OCI-LY7 (cell line): ENCODE results near the gene STIM2. TPM values are rescaled to one million over a fixed set of nuclear protein-coding genes. Genes with fewer than 3 reads are reported as not detected.

ENCODE experiments used
- BruUV-seq: library from RNA; stranded (reverse); fragments of 400-500 nt; replicated peaks from 2 replicates; lab custom pipeline; 2021; lab: Mats Ljungman, UMichigan
- CTCF ChIA-PET: fragments of 300-600 bp; sonication (Branson Sonifier 250); formaldehyde crosslinking; loops from one replicate; lab custom pipeline; 2022; ENCODE audit warnings: antibody characterized with exemption; ENCODE audit not compliant: unreplicated experiment; lab: Charles Lee
- POLR2A ChIA-PET: fragments of 300-600 bp; sonication (Branson Sonifier 250); formaldehyde crosslinking; loops from one replicate; lab custom pipeline; 2022; ENCODE audit warnings: antibody characterized with exemption; lab: Charles Lee
- DNase-seq: peaks from one replicate; pipeline ENCODE4 v3.0.0-alpha.2; 2015; ENCODE audit warnings: low spot score
- H2AFZ ChIP-seq: fragments of 200-600 bp; sonication (generic), shearing (Covaris generic); 2 replicates; pipeline ENCODE4 v1.6.1; 2014; ENCODE audit warnings: mild to moderate bottlenecking, antibody characterized with exemption, low read length, moderate library complexity
- H3K27ac ChIP-seq: fragments of 200-600 bp; sonication (generic); 2 replicates; pipeline ENCODE4 v1.5.1; 2014; ENCODE audit warnings: mixed run types, low read depth, mild to moderate bottlenecking, moderate library complexity, low read length, inconsistent platforms; ENCODE audit not compliant: poor library complexity, severe bottlenecking
- H3K36me3 ChIP-seq: fragments of 200-600 bp; sonication (generic); 2 replicates; pipeline ENCODE4 v1.6.1; 2014; ENCODE audit warnings: mild to moderate bottlenecking, antibody characterized with exemption, low read length, moderate library complexity, mixed read lengths; ENCODE audit not compliant: insufficient read depth
- H3K4me1 ChIP-seq: fragments of 200-600 bp; sonication (generic); 2 replicates; pipeline ENCODE4 v1.5.1; 2014; ENCODE audit warnings: mild to moderate bottlenecking, low read length; ENCODE audit not compliant: insufficient read depth, poor library complexity, severe bottlenecking
- H3K4me2 ChIP-seq: fragments of 200-600 bp; sonication (generic); 2 replicates; pipeline ENCODE4 v1.6.1; 2014; ENCODE audit warnings: mild to moderate bottlenecking, low read length
- H3K4me3 ChIP-seq: fragments of 200-600 bp; sonication (generic); 2 replicates; pipeline ENCODE4 v1.5.1; 2014; ENCODE audit warnings: mild to moderate bottlenecking, low read depth, low read length; ENCODE audit not compliant: poor library complexity, severe bottlenecking
- H3K79me2 ChIP-seq: fragments of 200-600 bp; sonication (generic); 2 replicates; pipeline ENCODE4 v1.6.1; 2016; ENCODE audit warnings: low read depth, mild to moderate bottlenecking, low read length, moderate library complexity, mixed read lengths; ENCODE audit not compliant: insufficient read depth
- H3K9me2 ChIP-seq: fragments of 200-600 bp; sonication (generic); 2 replicates; pipeline ENCODE4 v1.6.1; 2016; ENCODE audit warnings: mild to moderate bottlenecking, low read length, mixed read lengths; ENCODE audit not compliant: insufficient read depth
- H3K9me3 ChIP-seq: fragments of 200-600 bp; sonication (generic); 2 replicates; pipeline ENCODE4 v1.6.1; 2014; ENCODE audit warnings: mild to moderate bottlenecking, mixed run types, low read length, mixed read lengths
- H4K20me1 ChIP-seq: fragments of 200-600 bp; sonication (generic); 2 replicates; pipeline ENCODE4 v1.6.1; 2014; ENCODE audit warnings: mild to moderate bottlenecking, antibody characterized with exemption, low read length, moderate library complexity, mixed read lengths; ENCODE audit not compliant: insufficient read depth
- CTCF ChIP-seq: fragments of 200-600 bp; sonication (generic); conservative IDR thresholded peaks from 2 replicates; pipeline ENCODE4 v1.5.1; 2014; ENCODE audit warnings: mild to moderate bottlenecking, antibody characterized with exemption, low read length, moderate library complexity, mixed read lengths
- EZH2phosphoT487 ChIP-seq: fragments of 200-600 bp; sonication (generic); IDR thresholded peaks from 2 replicates; pipeline ENCODE4 v1.6.1; 2018; ENCODE audit warnings: low read depth, borderline replicate concordance, mild to moderate bottlenecking, mixed run types, antibody characterized with exemption, low read length, moderate library complexity, mixed read lengths
- intact Hi-C: fragments of 100-400 bp; cut with micrococcal nuclease; formaldehyde crosslinking; loops from one replicate; pipeline ENCODE4 v1.10.0; 2022; ENCODE audit not compliant: unreplicated experiment
- total RNA-seq, 2 experiments: library from RNA; depleted of rRNA in 1 of 2; stranded (reverse); fragments of >200 nt in 1 of 2; shearing (Covaris generic) in 1 of 2; gene quantifications; 2 replicates each; pipeline ENCODE4 v1.2.3, GENCODE V29; 2014 to 2022

The STIM2 gene
- total RNA-seq, 2 experiments from 2014 or later, result 108 to 309 TPM

GRCh38 chr4:26992657-26993361 lies 132.2 kb downstream of the STIM2 start:
- BruUV-seq, result no TSS peak
- POLR2A ChIA-PET, result interaction anchor here (0.8 to 6.4 kb wide), 17 partner anchors 7 to 1127 kb away, joined by 3 to 112 read pairs (median 5); partner anchors contain the start of gene STIM2
- intact Hi-C loops, result loop anchor here (1.0 to 5.0 kb wide), 4 partner anchors 8 to 1126 kb away; no protein-coding TSS in a partner anchor
- no peak overlapping the region for H2AFZ ChIP-seq
- H3K4me2 ChIP-seq, result peak overlapping the region; percentile 71
- DNase-seq, result peak; percentile 89
- no peaks in the 10 kb centered on the region for H3K9me2 ChIP-seq
- no peak for TF ChIP-seq CTCF
- no peak for TF ChIP-seq EZH2phosphoT487
- CTCF ChIA-PET, result interaction anchor here (0.6 to 1.5 kb wide), 2 partner anchors 11 to 14 kb away, joined by 3 read pairs; no protein-coding TSS in a partner anchor
- peaks cover 21% of the 10 kb centered on the region; the same call in 1 of the 2 replicates for H3K9me3 ChIP-seq
- H3K79me2 ChIP-seq, result peaks cover 82% of the 10 kb centered on the region
- peaks cover 67% of the 10 kb centered on the region for H3K36me3 ChIP-seq
- no peaks in the 10 kb centered on the region for H4K20me1 ChIP-seq
- peaks cover 59% of the 10 kb centered on the region for H3K4me1 ChIP-seq
- H3K4me3 ChIP-seq, result peak overlapping the region; percentile 49
- H3K27ac ChIP-seq, result peak overlapping the region; percentile 89

GRCh38 chr4:26993539-26993938 lies 132.9 kb downstream of the STIM2 start:
- peaks cover 81% of the 10 kb centered on the region for H3K79me2 ChIP-seq
- peaks cover 59% of the 10 kb centered on the region for H3K4me1 ChIP-seq
- no peak for TF ChIP-seq CTCF
- no peak for TF ChIP-seq EZH2phosphoT487
- H3K4me2 ChIP-seq, result peak overlapping the region; percentile 71
- H3K27ac ChIP-seq, result peak overlapping the region; percentile 89
- H4K20me1 ChIP-seq, result no peaks in the 10 kb centered on the region
- peaks cover 21% of the 10 kb centered on the region; the same call in 1 of the 2 replicates for H3K9me3 ChIP-seq
- POLR2A ChIA-PET, result interaction anchor here (0.6 to 6.4 kb wide), 15 partner anchors 8 to 1128 kb away, joined by 3 to 112 read pairs (median 4); partner anchors contain the start of gene STIM2
- H3K4me3 ChIP-seq, result peak overlapping the region; percentile 49
- H2AFZ ChIP-seq, result no peak overlapping the region
- peaks cover 64% of the 10 kb centered on the region for H3K36me3 ChIP-seq
- H3K9me2 ChIP-seq, result no peaks in the 10 kb centered on the region
- CTCF ChIA-PET, result interaction anchor here (1.0 to 1.5 kb wide), 2 partner anchors 11 to 13 kb away, joined by 3 read pairs; no protein-coding TSS in a partner anchor
- DNase-seq, result peak; percentile 28
- intact Hi-C loops, result loop anchor here (1.0 to 5.0 kb wide), 3 partner anchors 8 to 1126 kb away; no protein-coding TSS in a partner anchor
- no TSS peak for BruUV-seq
